Measurements from ENCODE around the gene SAMD4A.

The SAMD4A gene

GRCh38 chr14:54567224-54567638 is 303 bp downstream of the SAMD4A start:
- no peak for FAIRE-seq

GRCh38 chr14:54567639-54568561 is 972 bp downstream of the SAMD4A start:
- no peak for FAIRE-seq

DNA sequence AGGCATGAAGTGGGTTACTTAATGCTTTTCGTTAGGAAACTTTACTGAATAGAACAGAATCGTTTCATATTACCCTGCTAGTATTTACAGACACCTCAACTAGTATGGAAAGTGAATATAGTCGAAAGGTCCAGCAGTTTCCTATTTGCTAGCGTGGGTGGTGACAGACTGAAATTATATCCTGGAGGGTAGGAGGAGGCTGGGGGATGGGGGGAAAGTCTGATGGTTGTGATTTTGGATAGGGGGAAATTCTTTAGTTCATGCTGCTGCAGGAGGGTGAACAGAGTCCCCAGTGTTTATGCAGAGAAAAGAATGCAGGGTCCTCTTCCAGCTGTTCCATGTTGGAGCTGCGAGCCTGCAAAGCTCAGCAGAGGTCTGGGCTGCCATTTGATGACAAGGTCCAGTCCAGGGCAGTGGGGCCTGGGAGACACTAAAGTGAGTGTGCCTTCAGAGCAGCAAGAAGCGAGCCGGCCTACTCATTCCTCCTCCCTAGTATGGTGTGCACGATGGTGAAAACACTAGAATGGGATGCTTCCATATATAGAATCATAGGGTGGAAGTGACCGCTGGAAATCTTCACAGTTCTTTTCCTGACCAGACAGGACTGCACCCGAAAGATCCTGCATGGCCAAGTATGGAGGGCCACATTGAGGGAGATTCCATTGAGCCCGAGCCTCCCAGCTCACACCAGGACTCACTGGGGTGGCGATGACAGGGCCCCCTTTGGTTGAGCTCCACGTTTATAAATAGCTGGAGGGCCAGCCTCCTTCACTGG is 2.1 kb downstream of the SAMD4A start:
- FAIRE-seq: no peak

- FAIRE-seq: no peak
Measured at GRCh38 chr14:54570047-54570446, 3.1 kb downstream of the SAMD4A start.

DNA sequence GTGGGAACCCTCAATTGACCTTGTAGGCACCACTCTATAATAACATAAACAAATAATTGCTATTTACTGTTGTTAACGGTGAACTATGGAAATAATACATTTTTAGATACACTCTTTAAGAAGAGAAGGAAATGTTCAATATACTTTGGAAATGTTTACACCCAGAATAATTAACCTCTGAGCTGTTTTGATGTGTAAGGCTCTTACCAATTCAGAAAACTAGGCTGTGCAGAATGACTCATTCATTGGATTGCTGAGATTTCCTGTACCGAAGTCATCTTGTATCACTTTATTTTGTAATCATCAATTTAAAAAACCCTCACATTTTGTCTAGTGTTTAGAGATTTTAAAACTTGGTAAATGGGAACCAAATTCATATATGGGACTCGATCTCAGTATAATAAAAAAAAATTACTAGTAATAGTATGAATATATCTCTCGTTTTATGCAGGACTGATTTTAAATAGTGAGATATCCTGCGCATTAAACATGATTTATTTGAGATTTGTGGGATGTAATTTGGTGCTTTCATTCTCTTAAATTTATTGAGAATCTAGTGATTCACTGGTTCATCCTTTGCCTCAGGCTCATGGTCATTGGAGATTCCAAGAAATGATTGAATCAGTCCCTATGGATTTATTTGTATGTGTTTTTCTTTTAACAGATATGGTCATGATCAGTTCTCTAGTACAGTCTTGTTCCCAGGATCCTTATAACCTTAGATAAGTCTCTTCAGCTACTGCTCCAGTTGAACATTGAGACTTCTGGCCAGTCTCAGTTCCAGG is 3.9 kb downstream of the SAMD4A start:
- no peak for FAIRE-seq

DNA sequence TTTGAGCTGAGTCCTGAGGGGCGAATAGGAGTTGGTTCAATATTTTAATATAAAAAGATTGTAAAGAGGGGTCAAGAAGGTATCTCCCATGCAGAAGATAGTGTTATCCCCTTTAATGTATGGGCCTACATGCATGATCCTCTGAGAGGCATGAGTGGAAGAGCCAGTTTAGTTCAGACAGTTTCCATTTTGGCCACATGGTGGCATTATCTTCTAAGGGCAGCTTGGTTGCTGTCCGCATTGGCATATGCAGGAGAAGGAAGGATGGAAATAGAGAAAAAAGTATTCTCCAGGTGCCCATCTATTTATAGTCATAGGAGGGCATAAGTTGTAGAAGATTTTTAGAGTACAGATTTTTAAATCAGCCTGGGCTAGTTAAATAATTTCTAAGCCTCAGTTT is 5.4 kb downstream of the SAMD4A start:
- no peak for FAIRE-seq

DNA sequence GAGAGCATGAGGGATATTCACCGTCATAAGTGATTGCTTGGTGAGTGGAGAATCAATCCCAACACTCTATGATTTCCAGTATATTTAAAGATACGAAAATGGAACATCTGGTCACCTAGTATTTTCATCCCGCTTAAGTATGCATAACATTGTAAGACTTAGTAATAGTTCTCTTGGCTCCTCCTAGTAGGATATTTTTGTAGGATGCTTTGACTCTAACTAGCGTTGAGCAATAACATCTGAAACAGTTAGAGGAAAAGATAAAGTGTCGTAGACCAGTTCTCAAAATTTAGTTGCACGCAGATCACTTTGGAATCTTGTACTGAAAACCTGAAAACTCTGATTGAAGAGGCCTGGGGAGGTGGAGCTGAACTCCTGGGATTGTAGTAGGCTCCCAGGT is 7.6 kb downstream of the SAMD4A start:
- no peak for FAIRE-seq

DNA sequence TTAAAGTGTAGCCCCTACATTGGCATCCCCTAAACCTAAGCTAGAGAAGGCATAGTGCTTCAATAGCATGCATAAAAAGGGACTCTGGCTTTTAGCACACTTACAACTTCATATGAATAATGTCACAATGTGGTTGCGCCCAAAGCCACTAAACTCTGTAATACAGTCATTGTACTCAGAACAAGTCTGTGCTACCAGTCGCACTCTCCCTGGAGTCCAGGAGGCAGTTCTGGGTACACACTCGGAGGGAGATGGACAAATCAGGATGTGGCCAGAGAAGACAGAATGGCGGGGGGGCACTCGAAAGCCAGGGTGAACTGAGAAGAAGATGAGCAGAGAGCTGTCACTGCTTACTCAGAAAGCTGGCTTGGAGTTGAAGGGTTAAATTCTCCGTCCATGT is 10.6 kb downstream of the SAMD4A start:
- no peak for FAIRE-seq

GRCh38 chr14:54577977-54578376 is 11.0 kb downstream of the SAMD4A start:
- no peak for FAIRE-seq

- no peak for FAIRE-seq
Measured at GRCh38 chr14:54579621-54580020, 12.7 kb downstream of the SAMD4A start.

DNA sequence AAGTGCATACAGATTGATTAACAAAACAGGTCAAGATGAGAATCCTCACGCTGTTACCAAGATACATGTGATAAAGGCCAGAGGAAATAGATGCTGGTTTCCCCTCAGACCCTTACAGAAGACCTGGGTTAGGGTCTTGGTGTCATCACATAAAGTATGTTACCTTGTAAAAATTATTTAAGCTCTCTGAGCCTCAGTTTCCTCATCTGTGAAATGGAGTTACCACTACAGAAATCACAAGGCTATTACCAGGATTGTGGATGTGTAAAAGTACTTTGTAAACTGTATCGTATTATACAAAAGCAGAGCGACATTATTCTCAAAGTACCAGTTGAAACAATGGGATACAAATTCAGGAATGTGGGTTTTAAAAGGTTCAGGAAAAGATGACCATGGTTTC is 14.0 kb downstream of the SAMD4A start:
- FAIRE-seq: no peak

- no peak for FAIRE-seq
Measured at GRCh38 chr14:54582334-54582733, 15.4 kb downstream of the SAMD4A start.

DNA sequence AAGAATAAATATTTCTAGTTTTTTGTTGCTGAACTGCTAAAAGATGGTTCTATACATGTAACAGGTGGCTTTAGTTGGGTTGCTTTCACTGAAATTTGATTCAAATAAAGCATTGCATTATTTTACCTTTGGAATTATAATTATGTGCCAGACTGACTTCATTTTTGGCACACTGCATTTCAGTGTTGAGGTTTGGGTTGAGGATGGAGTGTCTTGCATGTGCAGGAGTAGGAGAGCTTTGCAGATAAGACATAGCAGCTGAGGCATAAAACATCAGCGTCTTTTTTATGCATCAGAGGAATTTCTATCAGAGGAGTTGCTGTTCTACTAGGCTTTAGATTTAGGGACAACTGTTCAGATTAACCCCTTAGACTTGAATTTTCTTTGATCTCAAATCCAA is 17.2 kb downstream of the SAMD4A start:
- no peak for FAIRE-seq

DNA sequence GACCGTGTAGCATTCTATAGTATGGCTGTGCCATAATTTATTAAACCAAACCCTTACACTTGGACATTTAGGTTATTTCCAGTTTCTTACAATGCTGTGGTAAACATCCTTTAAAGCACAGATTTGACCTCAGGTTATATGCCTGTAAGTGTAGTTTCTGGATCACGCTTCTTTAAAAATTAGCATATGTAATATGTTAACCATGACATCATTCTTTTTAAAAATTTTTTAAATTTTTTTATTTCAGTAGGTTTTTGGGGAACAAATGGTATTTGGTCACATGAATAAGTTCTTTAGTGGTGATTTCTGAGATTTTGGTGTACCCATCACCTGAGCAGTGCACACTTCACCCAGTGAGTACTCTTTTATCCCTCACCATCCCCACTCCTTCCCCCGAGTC is 18.3 kb downstream of the SAMD4A start:
- FAIRE-seq: no peak

DNA sequence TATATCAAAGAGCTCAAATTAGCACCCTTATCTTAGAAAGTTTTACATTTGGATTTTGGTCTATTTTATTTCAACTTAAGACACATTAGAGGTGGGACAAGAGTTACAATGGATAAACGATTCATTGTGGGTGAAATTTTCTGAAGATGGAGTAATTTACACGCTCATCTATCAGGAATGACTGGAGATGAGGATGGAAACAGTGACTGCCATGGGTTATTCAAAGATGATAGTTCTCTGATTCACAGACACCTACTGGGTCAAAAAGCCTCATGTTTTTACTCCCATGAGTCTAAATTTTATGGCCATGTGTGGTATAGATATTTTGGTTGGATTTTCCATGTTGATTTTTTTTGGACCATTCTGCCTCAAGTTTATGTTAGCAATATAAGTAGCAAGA is 22.1 kb downstream of the SAMD4A start:
- FAIRE-seq: no peak

- no peak for FAIRE-seq
Measured at GRCh38 chr14:54589843-54590242, 22.9 kb downstream of the SAMD4A start.

GRCh38 chr14:54590481-54590880 is 23.6 kb downstream of the SAMD4A start:
- FAIRE-seq: no peak

- FAIRE-seq: no peak
Measured at GRCh38 chr14:54591461-54591860, 24.5 kb downstream of the SAMD4A start.

GRCh38 chr14:54591866-54592265 is 24.9 kb downstream of the SAMD4A start:
- no peak for FAIRE-seq

DNA sequence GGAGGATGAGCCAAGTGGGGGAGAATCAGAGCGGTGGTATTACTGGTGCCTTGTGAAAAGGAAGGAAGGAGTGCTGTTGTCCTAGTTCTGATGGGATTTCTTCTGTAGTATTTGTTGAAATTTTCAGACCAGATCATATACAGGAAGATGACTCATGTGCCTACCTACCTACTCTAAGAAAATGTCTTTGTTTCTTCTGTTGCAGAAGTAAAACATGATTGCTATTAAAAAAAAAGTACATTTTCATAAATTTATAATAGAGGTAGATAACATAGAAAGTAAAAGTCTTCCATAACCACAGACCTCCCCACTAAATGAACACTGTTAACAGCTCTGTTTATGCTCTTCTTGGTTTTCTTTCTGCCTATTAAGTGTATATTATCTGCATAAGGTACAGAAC is 26.9 kb downstream of the SAMD4A start:
- FAIRE-seq: no peak

DNA sequence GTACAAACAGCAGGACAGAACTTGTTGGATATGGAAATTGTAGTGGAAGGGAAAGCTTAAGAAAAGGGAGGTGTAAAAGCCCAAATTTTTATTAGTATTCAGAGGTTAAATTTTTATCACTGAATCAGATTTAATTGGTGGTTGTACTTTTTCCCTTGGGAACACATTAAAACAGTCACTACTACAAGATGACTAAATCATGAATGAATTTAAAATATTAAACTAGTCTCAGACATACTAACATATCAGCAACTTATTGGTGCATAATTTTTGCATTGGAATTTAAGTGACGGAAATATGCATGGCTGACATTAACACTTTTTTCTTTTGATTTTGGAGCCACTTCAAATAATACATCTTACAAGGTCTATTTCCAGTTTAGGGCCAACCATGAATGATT is 27.6 kb downstream of the SAMD4A start:
- FAIRE-seq: no peak

- no peak for FAIRE-seq
Measured at GRCh38 chr14:54597795-54598443, 31.0 kb downstream of the SAMD4A start.
